Skeletal muscle tissue (tissue), 4 donors: ENCODE measurements around the gene FCAMR. TPM values are rescaled to one million over a fixed set of nuclear protein-coding genes. Genes with fewer than 3 reads are reported as not detected.

Source experiments
- H3K27ac ChIP-seq: one replicate; pipeline ENCODE4 v1.7.0; 2013; ENCODE audit warnings: mild to moderate bottlenecking, low read depth, low read length, inconsistent platforms
- H3K27me3 ChIP-seq, 3 donors: one replicate each; pipeline ENCODE4 v1.7.0; 2013; ENCODE audit warnings: low read length in 3 of 3; ENCODE audit not compliant: control insufficient read depth in 3 of 3, insufficient read depth in 3 of 3
- H3K36me3 ChIP-seq, 3 donors: one replicate each; pipeline ENCODE4 v1.7.0; 2013; ENCODE audit warnings: low read length in 3 of 3; ENCODE audit not compliant: control insufficient read depth in 3 of 3, insufficient read depth in 3 of 3
- H3K4me1 ChIP-seq, 3 donors: one replicate each; pipeline ENCODE4 v1.7.0; 2013; ENCODE audit warnings: low read length in 3 of 3, mild to moderate bottlenecking in 3 of 3; ENCODE audit not compliant: control insufficient read depth in 3 of 3, insufficient read depth in 3 of 3
- H3K4me3 ChIP-seq, 3 donors: one replicate each; pipeline ENCODE4 v1.7.0; 2013; ENCODE audit warnings: low read length in 3 of 3
- H3K9ac ChIP-seq, 3 donors: one replicate each; pipeline ENCODE4 v1.7.0; 2013; ENCODE audit warnings: low read length in 3 of 3, mild to moderate bottlenecking in 3 of 3, moderate library complexity in 2 of 3, low read depth in 1 of 3
- H3K9me3 ChIP-seq, 3 donors: one replicate each; pipeline ENCODE4 v1.7.0; 2013; ENCODE audit warnings: low read length in 3 of 3; ENCODE audit not compliant: control insufficient read depth in 3 of 3
- total RNA-seq: library from RNA; depleted of rRNA; stranded (reverse); fragments of >200 nt; gene quantifications from one replicate; pipeline ENCODE4 v1.2.3, GENCODE V29; 2014
- donor health status: Osteomylitis.

Gene FCAMR
- total RNA-seq, 1 donor from 2014 or later = not detected

- Histone ChIP-seq H3K36me3 (no peaks in the 10 kb centered on the region), H3K9me3 (no peaks in the 10 kb centered on the region), H3K27me3 (peaks cover 0 to 5% (median 0%) of the 10 kb centered on the region in 3 donors), H3K4me3 (no peak overlapping the region), H3K4me1 (no peaks in the 10 kb centered on the region), H3K9ac (no peak overlapping the region), H3K27ac (no peak overlapping the region)
Observed at GRCh38 chr1:206961668-206962067, 8.6 kb downstream of the FCAMR start.

- no peak overlapping the region for H3K4me3 ChIP-seq
- H3K27me3 ChIP-seq = peaks cover 0 to 7% (median 0%) of the 10 kb centered on the region in 3 donors
- no peaks in the 10 kb centered on the region for H3K36me3 ChIP-seq
- no peaks in the 10 kb centered on the region for H3K9me3 ChIP-seq
- H3K27ac ChIP-seq = no peak overlapping the region
- no peaks in the 10 kb centered on the region for H3K4me1 ChIP-seq
- no peak overlapping the region for H3K9ac ChIP-seq
Observed at GRCh38 chr1:206960676-206961386, 9.4 kb downstream of the FCAMR start.

GRCh38 chr1:206958144-206958543 is 12.1 kb downstream of the FCAMR start:
- H3K9ac ChIP-seq = no peak overlapping the region
- peaks cover 0 to 7% (median 0%) of the 10 kb centered on the region in 3 donors for H3K27me3 ChIP-seq
- no peaks in the 10 kb centered on the region for H3K9me3 ChIP-seq
- no peak overlapping the region for H3K27ac ChIP-seq
- H3K4me1 ChIP-seq = no peaks in the 10 kb centered on the region
- H3K4me3 ChIP-seq = no peak overlapping the region
- H3K36me3 ChIP-seq = no peaks in the 10 kb centered on the region

DNA sequence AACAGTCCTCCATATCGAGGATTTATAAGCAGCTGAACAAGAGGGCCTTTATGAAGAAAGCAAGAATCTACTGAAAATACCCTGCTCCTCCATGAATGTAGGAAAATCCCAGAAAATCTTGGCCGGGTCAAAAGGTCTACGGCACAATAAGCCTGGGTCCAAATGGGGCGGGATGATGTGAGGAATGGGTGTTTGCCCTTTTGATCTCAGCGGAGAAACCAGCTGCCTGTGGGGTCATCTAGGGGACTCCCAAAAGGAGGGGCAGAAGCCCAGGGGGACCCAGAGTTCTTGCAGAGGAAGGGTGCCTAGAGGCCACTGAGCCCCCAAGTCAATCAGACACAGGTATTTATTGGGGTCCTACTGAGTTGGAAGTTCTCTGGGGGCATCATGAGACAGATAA is 12.6 kb downstream of the FCAMR start:
- Histone ChIP-seq H3K36me3 (no peaks in the 10 kb centered on the region), H3K4me1 (no peaks in the 10 kb centered on the region), H3K27ac (no peak overlapping the region), H3K9ac (no peak overlapping the region), H3K9me3 (no peaks in the 10 kb centered on the region), H3K27me3 (peaks cover 0 to 7% (median 0%) of the 10 kb centered on the region in 3 donors), H3K4me3 (no peak overlapping the region)

DNA sequence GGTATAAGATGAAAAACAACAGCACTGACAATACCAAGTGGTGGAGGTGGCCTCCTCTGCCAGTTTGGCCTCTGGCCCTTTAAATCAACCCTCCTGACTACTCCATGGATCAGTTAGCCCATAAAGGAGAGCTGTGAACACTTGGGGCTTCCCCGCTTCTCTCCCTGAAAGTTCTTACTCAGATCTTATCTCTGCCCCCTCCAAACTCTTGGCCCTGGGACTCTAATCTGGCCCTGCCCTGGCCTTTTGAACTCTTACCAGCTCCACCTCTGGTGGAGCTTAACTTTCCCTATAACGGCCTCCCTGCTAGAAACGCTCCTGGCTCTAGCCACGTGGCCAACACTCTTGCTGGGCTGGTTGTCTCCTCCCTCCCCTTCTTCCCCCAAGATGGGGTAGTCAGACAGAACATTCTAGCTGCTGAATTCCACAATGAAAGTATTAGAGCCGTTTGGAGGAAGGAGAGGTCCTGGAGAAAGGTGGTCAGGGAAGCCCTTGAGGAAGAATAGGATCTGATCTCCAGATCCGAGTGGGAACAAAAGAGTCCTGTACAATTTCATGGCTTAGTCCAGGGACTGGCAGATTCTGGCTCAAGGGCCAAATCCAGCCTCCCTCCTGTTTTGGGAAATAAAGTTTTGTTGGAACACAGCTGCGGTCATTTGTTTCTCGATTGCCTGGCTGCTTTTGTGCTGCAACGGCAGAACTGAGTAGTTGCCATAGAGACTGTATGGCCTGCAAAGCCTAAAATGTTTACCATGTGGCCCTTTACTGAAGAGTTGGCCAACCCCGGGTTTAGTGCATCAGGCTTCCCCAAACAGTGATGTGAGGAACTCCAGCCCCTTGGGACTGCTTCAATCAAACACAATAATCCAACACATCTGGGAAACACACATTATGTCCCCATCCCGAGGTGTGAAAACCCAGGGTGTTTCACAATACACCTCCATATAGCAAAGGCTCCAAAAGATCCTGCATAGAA is 14.5 kb downstream of the FCAMR start:
- Histone ChIP-seq H3K27ac (no peak overlapping the region), H3K4me3 (no peak overlapping the region), H3K36me3 (no peaks in the 10 kb centered on the region), H3K9me3 (no peaks in the 10 kb centered on the region), H3K4me1 (no peaks in the 10 kb centered on the region), H3K9ac (no peak overlapping the region), H3K27me3 (peaks cover 0 to 7% (median 0%) of the 10 kb centered on the region in 3 donors)

DNA sequence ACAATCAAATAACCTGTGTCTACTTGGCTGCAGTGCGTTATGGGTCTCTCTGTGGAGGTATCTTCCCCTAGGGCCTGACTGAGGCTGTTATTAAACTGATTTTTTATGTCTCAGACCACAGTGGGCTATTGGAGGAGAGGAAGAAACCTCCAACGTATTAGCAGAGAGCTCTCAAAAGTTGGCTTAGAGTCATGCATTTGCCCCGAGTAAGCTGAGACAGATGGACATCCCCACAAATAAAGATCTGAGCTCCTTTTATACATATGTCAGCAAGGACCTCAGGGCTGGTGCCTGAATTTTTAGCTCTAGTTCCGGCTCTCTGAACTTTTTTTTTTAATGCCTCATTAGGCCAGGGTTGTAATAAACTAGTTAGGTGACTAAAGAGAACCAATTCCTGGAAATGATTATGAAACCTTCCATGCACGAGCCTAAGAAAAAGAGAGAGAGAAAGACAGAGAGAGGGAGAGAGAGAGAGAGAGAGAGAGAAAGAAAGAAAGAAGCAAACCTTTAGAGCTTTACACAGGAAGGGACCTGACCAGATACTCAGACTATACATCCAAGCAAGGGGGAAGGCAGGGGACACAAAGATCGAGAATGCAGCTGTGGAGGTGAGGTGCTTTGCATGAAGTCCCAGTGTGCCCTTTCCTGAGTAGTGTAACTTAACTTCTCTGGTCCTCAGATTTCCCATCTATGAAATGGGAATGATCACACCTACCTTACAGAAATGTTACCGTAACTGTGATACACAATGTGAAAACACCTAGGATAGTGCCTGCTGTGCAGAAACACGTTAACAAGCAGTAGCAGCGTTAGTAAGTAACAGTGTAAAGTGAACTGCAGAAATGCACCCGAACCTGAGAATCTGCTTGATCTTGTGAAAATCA is 15.6 kb downstream of the FCAMR start:
- no peak overlapping the region for H3K27ac ChIP-seq
- no peaks in the 10 kb centered on the region for H3K9me3 ChIP-seq
- H3K36me3 ChIP-seq = no peaks in the 10 kb centered on the region
- H3K4me1 ChIP-seq = no peaks in the 10 kb centered on the region
- peaks cover 0 to 6% (median 0%) of the 10 kb centered on the region in 3 donors for H3K27me3 ChIP-seq
- H3K9ac ChIP-seq = no peak overlapping the region
- H3K4me3 ChIP-seq = no peak overlapping the region

- Histone ChIP-seq H3K4me3 (no peak overlapping the region), H3K36me3 (no peaks in the 10 kb centered on the region), H3K27me3 (peaks cover 0 to 7% (median 0%) of the 10 kb centered on the region in 3 donors), H3K27ac (no peak overlapping the region), H3K4me1 (no peaks in the 10 kb centered on the region), H3K9ac (no peak overlapping the region), H3K9me3 (no peaks in the 10 kb centered on the region)
Observed at GRCh38 chr1:206953626-206954025, 16.6 kb downstream of the FCAMR start.

DNA sequence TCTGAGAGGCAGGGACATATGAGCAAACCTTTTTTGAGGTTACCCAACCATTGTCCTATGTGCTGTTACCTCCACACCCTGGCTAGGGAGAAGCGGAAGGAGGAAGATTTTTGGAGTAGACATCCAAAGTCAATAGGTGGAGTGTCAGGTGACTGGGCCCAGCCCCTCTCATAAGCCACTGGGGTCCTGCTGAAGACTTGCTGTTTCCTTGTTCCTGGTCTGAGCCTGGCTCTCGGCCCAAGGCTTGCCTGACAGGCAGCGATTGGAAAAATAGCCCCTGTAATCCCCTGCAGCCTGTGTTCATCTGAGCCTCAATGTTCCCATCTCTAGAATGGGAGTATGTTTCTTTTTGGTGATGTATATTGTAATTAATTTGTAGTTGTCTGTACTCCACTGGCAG is 17.1 kb downstream of the FCAMR start:
- no peak overlapping the region for H3K4me3 ChIP-seq
- no peaks in the 10 kb centered on the region for H3K4me1 ChIP-seq
- no peaks in the 10 kb centered on the region for H3K36me3 ChIP-seq
- no peak overlapping the region for H3K9ac ChIP-seq
- no peaks in the 10 kb centered on the region for H3K9me3 ChIP-seq
- peaks cover 0 to 7% (median 0%) of the 10 kb centered on the region in 3 donors for H3K27me3 ChIP-seq
- no peak overlapping the region for H3K27ac ChIP-seq

- Histone ChIP-seq H3K4me3 (no peak overlapping the region), H3K4me1 (no peaks in the 10 kb centered on the region), H3K27ac (no peak overlapping the region)
Observed at GRCh38 chr1:206952171-206952570, 18.1 kb downstream of the FCAMR start.

More at GRCh38 chr1:206952171-206952570, 18.1 kb downstream of the FCAMR start:
- Histone ChIP-seq H3K27me3 (peaks cover 0 to 8% (median under 1%) of the 10 kb centered on the region in 3 donors), H3K36me3 (no peaks in the 10 kb centered on the region), H3K9me3 (no peaks in the 10 kb centered on the region), H3K9ac (no peak overlapping the region)
